Myocyte (in vitro differentiated cells): ENCODE measurements around the gene CGA. TPM values are rescaled to one million over a fixed set of nuclear protein-coding genes. Genes with fewer than 3 reads are reported as not detected.

ENCODE experiments used
- DNase-seq: peaks from one replicate; pipeline ENCODE4 v3.0.0-alpha.2; 2012; ENCODE audit warnings: low read depth
- total RNA-seq: library from RNA; depleted of rRNA; stranded (reverse); fragments of >200 nt; gene quantifications from 2 replicates; pipeline ENCODE4 v1.2.3, GENCODE V29; 2014

The CGA gene
- total RNA-seq, 1 donor from 2014 or later: not detected

DNA sequence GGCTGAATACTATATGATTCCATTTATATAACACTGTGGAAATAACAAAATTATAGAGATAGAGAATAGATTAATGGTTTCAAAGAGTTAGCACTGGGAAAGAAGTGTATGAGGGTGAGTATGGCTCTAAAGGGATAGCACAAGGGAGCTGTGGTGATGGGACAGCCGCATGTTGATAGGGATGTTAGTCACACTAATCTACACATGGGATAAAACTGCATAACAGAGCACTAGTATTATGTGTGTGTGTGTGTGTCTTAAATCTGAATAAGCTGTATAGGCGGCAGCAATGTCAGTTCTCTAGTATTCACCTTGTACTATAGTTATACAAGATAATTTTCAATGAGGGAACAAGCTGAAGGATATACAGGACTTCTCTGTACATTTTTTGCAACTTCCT, 5.8 kb downstream of the CGA start:
- no peak for DNase-seq

DNA sequence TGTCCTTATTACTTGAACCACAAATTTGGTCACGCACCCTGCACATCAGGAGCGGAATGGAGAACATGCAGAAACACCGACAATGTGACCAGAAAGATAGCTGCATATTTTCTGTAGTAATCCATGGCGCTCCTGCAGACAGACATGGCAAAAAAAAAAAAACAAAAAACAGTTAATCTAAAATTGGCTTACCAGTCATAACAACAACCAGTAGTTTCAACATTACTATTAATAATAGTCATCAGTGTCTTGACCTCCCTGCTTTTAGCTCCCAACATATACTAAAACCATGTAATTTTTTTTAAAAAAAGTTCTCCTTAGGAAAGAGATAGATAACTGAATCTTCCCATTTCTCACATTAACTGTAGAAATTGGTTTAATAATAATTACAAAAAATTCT, 6.8 kb downstream of the CGA start:
- no peak for DNase-seq

DNA sequence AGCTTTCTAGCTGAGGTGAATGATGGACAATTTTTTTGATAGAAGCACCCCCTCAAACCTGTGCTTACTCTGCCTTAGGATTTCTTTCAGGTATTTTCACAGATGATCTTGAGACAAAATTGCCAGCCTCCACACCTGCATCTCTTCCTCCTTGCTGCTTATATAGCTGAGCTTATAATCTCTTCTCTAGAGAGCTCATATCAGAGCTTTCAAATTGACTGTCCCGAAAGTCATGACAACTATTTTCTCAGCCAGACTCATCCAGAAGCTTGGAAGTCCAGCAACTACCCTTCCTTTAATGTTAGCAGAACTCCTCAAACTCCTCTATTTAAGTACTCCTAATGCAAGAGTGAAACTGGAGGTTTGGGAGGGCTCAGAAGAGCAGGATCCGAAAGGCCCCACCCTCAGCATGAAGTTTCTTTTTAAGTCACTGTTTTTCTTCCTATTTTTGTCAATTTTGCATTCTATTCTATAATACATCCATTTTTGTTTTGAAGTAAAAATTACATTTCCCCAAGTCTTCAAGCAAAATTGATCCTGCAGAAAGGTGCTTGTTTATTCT, 12.7 kb downstream of the CGA start:
- no peak for DNase-seq

DNA sequence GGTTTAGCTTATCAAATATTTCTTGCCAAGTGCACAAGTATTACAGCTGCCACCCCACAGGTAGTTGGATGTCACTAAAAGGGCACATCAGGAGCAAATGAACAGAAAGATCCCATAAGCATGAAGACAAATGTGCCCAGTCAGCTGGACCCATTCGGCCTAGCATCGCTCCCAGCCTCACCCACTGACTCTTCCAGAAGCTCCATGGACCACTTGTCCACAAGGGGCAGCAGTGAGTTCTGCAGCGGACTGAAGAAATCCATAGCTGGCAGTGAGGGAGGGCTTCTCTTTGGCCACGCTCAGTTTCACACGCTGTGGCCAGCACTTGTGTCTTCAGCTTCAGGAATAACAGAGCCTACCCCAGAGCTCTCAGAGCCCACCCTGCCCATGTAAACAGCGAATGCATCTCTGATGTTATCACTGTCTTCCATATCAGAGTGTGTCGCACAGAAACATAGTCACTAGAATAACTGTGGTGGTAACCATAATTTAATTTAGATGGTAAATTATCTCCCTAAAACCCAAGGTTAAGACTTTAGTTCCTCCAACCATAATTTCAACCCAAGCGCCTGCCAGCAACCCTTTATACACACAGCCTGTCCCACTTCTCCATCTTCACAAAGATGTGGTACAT, 15.8 kb downstream of the CGA start:
- DNase-seq: peak; percentile 77

DNA sequence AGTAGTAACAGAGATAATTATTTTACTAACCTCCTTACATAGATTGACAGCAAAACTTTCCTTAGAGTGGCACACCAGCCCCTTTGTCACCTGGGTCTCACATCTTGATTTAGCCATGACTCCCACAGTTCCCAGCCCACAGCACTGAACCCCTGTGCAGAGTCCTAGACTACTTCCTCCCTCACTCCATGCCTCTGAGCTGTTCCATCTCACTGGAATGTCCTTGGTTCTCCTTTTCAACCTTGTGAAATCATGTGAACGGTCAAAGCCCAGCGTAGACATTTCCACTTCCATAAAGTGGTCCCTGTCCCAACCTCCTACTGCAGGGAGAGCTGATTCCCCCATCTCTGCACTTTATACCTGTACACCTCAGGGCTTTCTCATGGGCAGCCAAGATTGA, 19.7 kb downstream of the CGA start:
- DNase-seq: no peak

DNA sequence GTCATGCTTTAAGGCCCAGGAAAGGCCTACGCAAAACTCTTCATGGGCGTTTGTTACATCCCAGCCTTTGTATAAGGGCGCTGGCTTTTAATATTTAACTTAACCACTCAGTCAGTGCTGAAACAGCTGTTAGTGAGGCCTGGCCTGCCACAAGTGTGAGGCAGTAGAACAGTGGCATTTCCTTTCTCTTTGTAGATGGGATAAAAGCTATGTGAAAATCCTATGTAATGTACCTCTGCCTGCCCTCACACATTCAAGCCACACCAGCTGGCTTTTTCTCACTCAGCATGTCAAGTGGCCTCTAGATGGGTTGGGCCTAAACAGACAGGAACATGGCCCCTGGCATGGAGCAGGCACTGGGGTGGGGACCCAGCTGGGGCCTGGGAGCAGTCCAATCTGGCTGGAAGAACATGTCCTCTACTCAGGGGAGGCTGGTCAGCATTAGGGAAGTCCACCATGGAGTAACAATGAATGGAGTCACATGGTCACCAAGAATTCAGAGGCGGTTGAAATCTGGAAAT, 20.7 kb downstream of the CGA start:
- peak; percentile 58 for DNase-seq

DNA sequence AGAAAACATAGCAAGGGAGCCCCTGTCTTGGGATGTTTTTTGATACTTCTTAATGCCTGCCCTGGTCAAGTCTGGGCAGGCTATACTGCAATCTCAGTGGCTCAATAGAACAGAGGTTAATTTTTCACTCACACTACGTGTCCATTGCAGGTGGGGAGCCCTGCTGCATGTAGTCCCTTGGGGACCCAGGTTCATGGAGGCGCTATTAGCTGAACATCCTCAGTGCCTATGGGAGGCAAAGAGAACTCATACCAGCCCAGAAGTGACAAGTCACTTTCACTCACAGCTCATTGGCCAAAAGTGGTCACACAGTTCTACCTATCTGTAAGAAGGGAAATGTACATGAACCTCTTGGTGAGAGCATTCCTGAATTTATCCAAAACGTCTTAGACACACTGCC, 23.2 kb downstream of the CGA start:
- DNase-seq: no peak

DNA sequence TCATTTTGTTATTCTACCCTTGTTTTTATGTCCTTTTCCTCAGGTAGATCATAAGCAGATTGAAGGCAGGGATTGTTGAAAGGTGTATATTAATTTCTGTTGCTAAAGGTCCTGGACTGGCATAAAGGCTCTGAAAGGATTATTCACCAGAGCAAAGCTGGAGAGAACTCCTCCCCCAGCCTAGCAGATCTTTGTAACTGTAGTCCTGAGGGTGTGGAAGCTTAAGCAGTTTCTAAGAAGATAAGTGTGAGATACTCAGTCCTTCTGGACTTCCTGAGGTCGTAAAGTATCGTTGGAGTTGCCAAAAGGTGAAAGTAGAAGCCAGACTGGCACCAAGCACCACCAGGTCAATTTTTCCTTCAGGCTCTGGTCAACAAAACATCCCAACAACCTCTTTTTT, 24.2 kb downstream of the CGA start:
- no peak for DNase-seq

DNA sequence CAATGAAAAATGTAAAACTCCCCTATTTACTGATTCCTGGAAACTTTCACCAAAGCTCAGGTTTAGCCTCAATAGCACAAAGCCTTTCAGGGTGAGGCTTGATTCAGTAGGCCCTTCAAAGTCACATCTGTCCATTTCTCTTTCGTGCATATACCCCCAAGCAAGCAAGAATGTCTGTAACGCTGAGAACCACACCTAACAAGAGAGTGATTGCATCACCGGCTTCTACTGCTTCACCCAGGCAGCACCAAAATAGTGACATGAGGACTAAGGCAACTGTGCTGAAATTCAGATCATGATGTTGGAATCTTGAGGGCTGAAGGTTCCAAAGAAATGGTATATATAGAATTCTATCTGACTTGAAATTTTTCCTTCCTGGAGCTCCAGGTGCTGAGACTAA, 26.1 kb downstream of the CGA start:
- no peak for DNase-seq

DNA sequence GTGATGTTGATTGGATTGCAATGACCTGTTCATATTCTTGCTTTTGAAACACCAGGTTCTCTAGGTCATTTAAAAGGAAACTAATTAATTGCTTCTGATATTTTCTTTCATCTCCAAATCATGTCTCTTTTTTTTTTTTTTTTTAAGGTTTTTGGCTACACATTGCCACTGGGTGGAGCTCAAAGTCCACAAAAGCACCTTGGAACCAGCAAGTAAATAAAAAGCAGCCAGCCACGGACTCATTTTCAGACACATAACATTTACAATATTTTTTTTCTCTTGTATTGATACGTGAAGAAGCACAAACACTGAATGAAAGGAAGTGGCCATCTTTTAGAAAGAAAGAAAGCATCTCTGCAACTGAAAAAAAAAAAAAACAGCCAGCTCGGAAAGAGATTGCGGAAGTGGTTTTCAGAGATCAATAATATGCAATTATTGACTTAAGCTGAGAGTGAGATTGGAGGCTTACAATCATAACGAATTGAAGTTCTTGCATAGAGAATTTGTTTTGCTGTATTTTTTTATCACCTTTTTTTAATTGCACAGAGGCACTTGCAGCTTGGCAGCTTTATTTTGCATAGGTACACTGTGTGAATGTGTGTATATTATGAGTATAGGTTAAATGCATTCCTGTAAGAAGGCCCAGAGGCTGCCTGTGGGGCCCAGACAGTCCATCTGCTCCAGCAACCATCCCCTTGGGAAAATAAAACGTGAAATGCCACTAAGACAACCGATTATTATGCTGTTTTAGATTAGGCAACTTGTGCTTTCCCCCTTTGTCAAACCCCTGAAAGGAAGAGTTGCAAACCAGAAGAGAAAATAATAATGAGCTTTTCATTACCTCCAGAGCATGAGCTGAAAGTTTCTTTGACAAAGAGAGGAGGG, 28.2 kb downstream of the CGA start:
- DNase-seq: peak; percentile 63

DNA sequence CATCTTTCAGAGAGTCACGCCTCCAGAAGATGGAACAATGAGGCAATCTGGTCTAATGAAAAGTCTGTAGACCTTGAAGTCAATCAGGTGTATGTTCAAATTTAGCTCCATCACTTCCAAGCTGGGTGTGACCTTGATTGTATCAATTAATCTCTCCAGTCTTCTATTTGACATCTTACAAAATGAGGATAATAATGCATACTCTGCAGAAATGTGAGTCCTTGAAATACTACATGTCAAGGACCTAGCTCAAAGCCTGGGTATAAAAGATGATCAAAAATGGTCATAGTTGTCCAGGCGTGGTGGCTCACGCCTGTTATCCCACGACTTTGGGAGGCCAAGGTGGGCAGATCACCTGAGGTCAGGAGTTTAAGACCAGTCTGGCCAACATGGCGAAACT, 29.8 kb downstream of the CGA start:
- no peak for DNase-seq

DNA sequence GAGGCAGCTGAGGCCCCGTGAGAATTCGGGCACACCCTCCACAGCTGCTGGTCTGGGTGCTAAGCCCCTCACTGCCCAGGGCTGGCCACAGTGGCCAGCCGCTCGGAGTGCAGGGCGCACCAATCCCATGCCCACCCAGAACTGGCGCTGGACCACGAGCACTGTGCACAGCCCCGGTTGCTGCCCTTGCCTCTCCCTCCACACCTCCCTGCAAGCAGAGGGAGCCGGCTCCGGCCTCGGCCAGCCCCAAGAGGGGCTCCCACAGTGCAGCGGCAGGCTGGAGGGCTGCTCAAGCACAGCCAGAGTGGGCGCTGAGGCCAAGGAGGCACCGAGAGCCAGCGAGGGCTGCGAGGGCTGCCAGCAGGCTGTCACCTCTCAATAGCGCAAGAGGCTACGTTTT, 35.0 kb downstream of the CGA start:
- DNase-seq: no peak

DNA sequence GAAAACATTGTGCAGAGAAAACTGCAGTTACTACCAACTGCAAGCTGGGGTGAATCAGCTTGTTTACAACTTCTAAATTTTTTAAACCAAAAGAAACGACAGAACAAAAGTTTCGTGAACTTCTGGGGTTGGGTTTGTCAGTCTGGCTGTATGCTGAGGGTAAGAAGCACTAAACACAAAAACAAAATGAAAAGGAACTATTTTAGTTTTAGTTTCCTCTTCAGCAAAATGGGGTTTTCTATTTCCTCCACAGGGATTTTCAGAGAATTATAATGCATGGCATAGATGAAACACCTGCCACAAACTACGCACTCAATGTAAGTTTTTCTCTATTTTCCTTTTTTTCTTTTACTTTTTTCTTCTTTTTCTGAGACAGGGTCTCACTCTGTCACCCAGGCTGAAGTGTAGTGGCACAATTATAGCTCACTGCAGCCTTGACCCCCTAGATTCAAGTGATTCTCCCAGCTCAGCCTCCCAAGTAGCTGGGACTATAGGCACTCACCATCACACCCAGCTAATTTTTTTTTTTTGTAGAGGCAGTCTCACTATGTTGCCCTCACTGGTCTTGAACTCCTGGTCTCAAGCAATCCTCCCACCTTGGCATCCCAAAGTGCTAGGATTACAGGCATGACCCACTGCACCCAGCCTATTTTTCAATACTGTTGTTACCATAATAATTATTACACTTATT, 40.6 kb downstream of the CGA start:
- no peak for DNase-seq

DNA sequence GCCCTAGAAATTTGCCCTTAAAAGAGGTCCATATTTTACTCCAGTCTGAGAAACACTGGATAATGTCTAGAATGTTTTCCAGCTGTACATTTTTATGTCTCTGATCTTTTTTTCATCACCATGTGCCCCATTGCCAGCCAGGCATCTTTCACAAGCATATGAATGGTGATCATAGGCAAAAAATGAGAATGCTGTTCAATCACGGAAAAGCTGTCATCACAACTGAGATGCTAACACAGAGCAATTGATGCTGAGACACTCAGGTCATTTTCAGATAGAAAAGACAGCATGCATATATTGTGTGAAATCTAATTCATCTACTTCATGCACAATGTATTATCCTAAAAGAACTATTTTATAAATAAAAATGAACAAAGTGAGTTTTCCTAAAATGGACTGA, 41.6 kb downstream of the CGA start:
- DNase-seq: no peak

DNA sequence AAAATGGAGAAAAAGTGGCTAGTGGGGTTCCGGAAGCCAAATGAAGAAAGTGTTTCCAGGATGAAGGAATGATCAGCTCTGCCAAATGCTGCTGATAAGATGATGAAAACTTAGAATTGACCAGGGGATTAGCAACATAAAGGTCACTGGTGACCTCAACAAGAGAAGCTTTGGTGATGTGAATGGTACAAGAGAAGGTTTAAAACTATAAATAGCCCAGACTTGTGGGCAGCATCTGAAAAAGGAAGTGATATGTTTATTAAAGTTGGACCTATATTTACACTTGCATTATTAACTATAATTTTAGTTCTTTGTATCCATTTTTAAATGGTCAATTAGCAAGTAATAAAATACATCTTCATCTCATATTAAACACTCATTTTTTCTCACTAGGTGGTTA, 45.1 kb downstream of the CGA start:
- no peak for DNase-seq

DNA sequence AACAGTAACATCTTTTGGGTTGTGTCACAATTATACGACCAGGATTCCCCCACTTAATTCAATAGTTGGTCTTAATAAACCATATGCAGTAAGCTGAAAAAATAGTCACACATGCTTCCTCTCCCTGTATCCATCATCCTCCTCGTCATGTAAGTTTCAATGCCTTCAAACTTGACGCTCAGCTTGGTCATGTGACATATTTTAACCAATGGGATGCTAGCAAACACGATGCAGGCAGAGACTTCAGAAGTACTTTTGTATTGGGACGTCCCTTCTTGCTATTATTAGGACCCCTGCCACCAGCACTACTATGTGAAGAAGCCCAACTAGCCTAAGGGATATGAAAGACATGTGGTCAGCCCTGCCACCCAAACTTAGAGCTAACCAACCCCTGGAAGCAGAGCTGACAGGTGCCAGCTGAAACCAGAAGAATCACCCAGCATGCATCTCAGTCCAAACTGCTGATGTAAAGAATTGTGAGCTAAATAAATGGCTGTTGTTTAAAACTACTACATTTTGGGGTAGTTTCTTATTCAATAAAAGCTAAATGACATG, 49.3 kb downstream of the CGA start:
- DNase-seq: peak; percentile 49

DNA sequence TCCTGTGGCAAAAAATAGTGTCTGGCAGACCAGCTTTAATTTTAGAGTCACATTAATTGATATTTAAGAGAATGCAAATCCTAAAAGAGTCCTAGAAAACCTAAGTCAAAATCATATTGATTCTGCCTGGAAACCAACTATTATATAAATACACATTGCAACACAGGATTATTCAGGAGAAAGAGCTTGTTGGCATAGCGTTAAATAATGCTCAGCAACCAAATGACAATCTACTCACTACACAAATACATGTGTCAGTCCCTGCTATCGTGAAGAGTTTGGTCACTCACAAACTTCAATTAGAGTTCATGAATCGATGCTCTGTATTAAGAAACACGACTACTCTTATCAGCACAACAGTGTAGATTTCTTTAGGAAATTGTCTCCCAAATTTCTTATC, 54.2 kb downstream of the CGA start:
- DNase-seq: no peak
